ENCODE data around the gene PVR. TPM values are rescaled to one million over a fixed set of nuclear protein-coding genes. Genes with fewer than 3 reads are reported as not detected.
"Not testable (repeated sequence)": the region's sequence is repeated elsewhere in the genome, so short reads cannot be mapped to it uniquely, and the experiment has no call there.

Gene PVR
- total RNA-seq, 1 experiment from 2014 or later, result 47.7 TPM

- CTCF ChIA-PET, result no interaction called here
- no peak for DNase-seq (ENCODE audit: low read depth, low spot score)
- no peak for TF ChIP-seq REST (IDR thresholded peaks at IDR 0.05; ENCODE audit: insufficient read depth in 1 of 2, low read depth in 2 of 2, low read length in 1 of 2)
- TF ChIP-seq SIN3A (IDR thresholded peaks at IDR 0.05; ENCODE audit: borderline replicate concordance, insufficient read depth, low read depth, low read length), result no peak
- TF ChIP-seq POLR2AphosphoS5 (IDR thresholded peaks at IDR 0.05; ENCODE audit: low read depth, low read length), result no peak
- no peak for TF ChIP-seq CTCF (IDR thresholded peaks at IDR 0.05)
- no peak for TF ChIP-seq TCF7L2 (IDR thresholded peaks at IDR 0.05; ENCODE audit: low read depth, low read length)
Observed at GRCh38 chr19:44668985-44669764, 25.5 kb downstream of the PVR start.

GRCh38 chr19:44670027-44670426 lies 26.3 kb downstream of the PVR start:
- H3K36me3 ChIP-seq (ENCODE audit: control insufficient read depth, insufficient read depth, low read length); H3K4me3 ChIP-seq (ENCODE audit: low read depth in 2 of 2, low read length in 2 of 2); intact Hi-C loops (cut with micrococcal nuclease; ENCODE audit: unreplicated experiment); H3K27me3 ChIP-seq (ENCODE audit: control insufficient read depth, insufficient read depth, low read length); DNase-seq (ENCODE audit: low read depth, low spot score); CTCF ChIA-PET; H3K27ac ChIP-seq (ENCODE audit: low read length); in situ Hi-C loops (cut with HindIII; ENCODE audit: low pct_unique_long_range_greater_than_20kb, low sequenced_read_pairs); BruUV-seq (replicated peaks); H3K9me3 ChIP-seq (ENCODE audit: control insufficient read depth, insufficient read depth, low read depth, low read length); ATAC-seq; POLR2A ChIA-PET; H3K4me1 ChIP-seq (ENCODE audit: control insufficient read depth, insufficient read depth, low read length): not testable (repeated sequence)

More at GRCh38 chr19:44668985-44669764, 25.5 kb downstream of the PVR start:
- ATAC-seq, result 0 out of 2 replicates have a peak, but pooled peaks have one; percentile 51
- Histone ChIP-seq H3K9me3 (ENCODE audit: control insufficient read depth, insufficient read depth, low read depth, low read length) (no peaks in the 10 kb centered on the region), H3K27me3 (ENCODE audit: control insufficient read depth, insufficient read depth, low read length) (no peaks in the 10 kb centered on the region), H3K4me1 (ENCODE audit: control insufficient read depth, insufficient read depth, low read length) (no peaks in the 10 kb centered on the region), H3K27ac (ENCODE audit: low read length) (no peak overlapping the region), H3K4me3 (ENCODE audit: low read depth in 2 of 2, low read length in 2 of 2) (no peak overlapping the region), H3K36me3 (ENCODE audit: control insufficient read depth, insufficient read depth, low read length) (no peaks in the 10 kb centered on the region)
- POLR2A ChIA-PET, result no interaction called here
- intact Hi-C loops (cut with micrococcal nuclease; ENCODE audit: unreplicated experiment), result no loop called here
- no TSS peak for BruUV-seq (replicated peaks)
- in situ Hi-C loops (cut with HindIII; ENCODE audit: low pct_unique_long_range_greater_than_20kb, low sequenced_read_pairs), result no loop called here

- intact Hi-C loops (cut with micrococcal nuclease; ENCODE audit: unreplicated experiment), result no loop called here
- in situ Hi-C loops (cut with HindIII; ENCODE audit: low pct_unique_long_range_greater_than_20kb, low sequenced_read_pairs), result no loop called here
- DNase-seq (ENCODE audit: low read depth, low spot score), result no peak
- Histone ChIP-seq H3K4me3 (ENCODE audit: low read depth in 2 of 2, low read length in 2 of 2) (no peak within 1 kb of the TSS), H3K27me3 (ENCODE audit: control insufficient read depth, insufficient read depth, low read length) (no peaks in the 10 kb centered on the region), H3K4me1 (ENCODE audit: control insufficient read depth, insufficient read depth, low read length) (no peaks in the 10 kb centered on the region), H3K9me3 (ENCODE audit: control insufficient read depth, insufficient read depth, low read depth, low read length) (no peaks in the 10 kb centered on the region), H3K27ac (ENCODE audit: low read length) (no peak within 1 kb of the TSS), H3K36me3 (ENCODE audit: control insufficient read depth, insufficient read depth, low read length) (no peaks in the 10 kb centered on the region)
- BruUV-seq (replicated peaks), result no TSS peak
- ChIA-PET CTCF (no interaction called here), POLR2A (no interaction called here)
- TF ChIP-seq CTCF (IDR thresholded peaks at IDR 0.05) (no peak), TCF7L2 (IDR thresholded peaks at IDR 0.05; ENCODE audit: low read depth, low read length) (no peak), REST (IDR thresholded peaks at IDR 0.05; ENCODE audit: insufficient read depth in 1 of 2, low read depth in 2 of 2, low read length in 1 of 2) (no peak), SIN3A (IDR thresholded peaks at IDR 0.05; ENCODE audit: borderline replicate concordance, insufficient read depth, low read depth, low read length) (no peak), POLR2AphosphoS5 (IDR thresholded peaks at IDR 0.05; ENCODE audit: low read depth, low read length) (no peak)
- ATAC-seq, result no peak
Observed at GRCh38 chr19:44671400-44671799, 27.7 kb downstream of the PVR start, which contains the start of gene CEACAM19. Gene CEACAM19 (plus strand): TSS chr19:44671482. CDS start chr19:44671932, 450 bp downstream.

Data from Panc1 (cell line).